ENCODE results near the gene RTP5.

The RTP5 gene

GRCh38 chr2:241885946-241886643 lies 16.6 kb downstream of the RTP5 start:
- in situ Hi-C loops (cut with MboI; ENCODE audit: low sequenced_read_pairs): no loop called here

- in situ Hi-C loops (cut with MboI; ENCODE audit: low sequenced_read_pairs): no loop called here
Measured at GRCh38 chr2:241886840-241887447, 17.4 kb downstream of the RTP5 start.

GRCh38 chr2:241887806-241888522 lies 18.4 kb downstream of the RTP5 start:
- in situ Hi-C loops (cut with MboI; ENCODE audit: low sequenced_read_pairs): no loop called here

GRCh38 chr2:241888641-241889040 lies 19.1 kb downstream of the RTP5 start:
- in situ Hi-C loops (cut with MboI; ENCODE audit: low sequenced_read_pairs): no loop called here

- in situ Hi-C loops (cut with MboI; ENCODE audit: low sequenced_read_pairs): no loop called here
Measured at GRCh38 chr2:241890524-241891235, 21.2 kb downstream of the RTP5 start.

GRCh38 chr2:241891315-241891987 lies 21.9 kb downstream of the RTP5 start:
- in situ Hi-C loops (cut with MboI; ENCODE audit: low sequenced_read_pairs): no loop called here

- in situ Hi-C loops (cut with MboI; ENCODE audit: low sequenced_read_pairs): no loop called here
Measured at GRCh38 chr2:241891988-241892298, 22.4 kb downstream of the RTP5 start.

GRCh38 chr2:241892299-241893137 lies 23.0 kb downstream of the RTP5 start:
- in situ Hi-C loops (cut with MboI; ENCODE audit: low sequenced_read_pairs): no loop called here

- in situ Hi-C loops (cut with MboI; ENCODE audit: low sequenced_read_pairs): no loop called here
Measured at GRCh38 chr2:241893265-241893664, 23.7 kb downstream of the RTP5 start.

GRCh38 chr2:241894056-241894641 lies 24.6 kb downstream of the RTP5 start:
- in situ Hi-C loops (cut with MboI; ENCODE audit: low sequenced_read_pairs): no loop called here

GRCh38 chr2:241894681-241895426 lies 25.3 kb downstream of the RTP5 start:
- in situ Hi-C loops (cut with MboI; ENCODE audit: low sequenced_read_pairs): no loop called here

GRCh38 chr2:241895427-241895711 lies 25.8 kb downstream of the RTP5 start:
- in situ Hi-C loops (cut with MboI; ENCODE audit: low sequenced_read_pairs): no loop called here

GRCh38 chr2:241895712-241896641 lies 26.4 kb downstream of the RTP5 start:
- in situ Hi-C loops (cut with MboI; ENCODE audit: low sequenced_read_pairs): no loop called here

- in situ Hi-C loops (cut with MboI; ENCODE audit: low sequenced_read_pairs): no loop called here
Measured at GRCh38 chr2:241896746-241897201, 27.2 kb downstream of the RTP5 start.

- in situ Hi-C loops (cut with MboI; ENCODE audit: low sequenced_read_pairs): no loop called here
Measured at GRCh38 chr2:241897231-241897916, 27.8 kb downstream of the RTP5 start.

- in situ Hi-C loops (cut with MboI; ENCODE audit: low sequenced_read_pairs): no loop called here
Measured at GRCh38 chr2:241898463-241899270, 29.1 kb downstream of the RTP5 start.
